CD4-positive, alpha-beta T cell (primary cell): ENCODE measurements around the gene NYNRIN. TPM values are rescaled to one million over a fixed set of nuclear protein-coding genes. Genes with fewer than 3 reads are reported as not detected.

ENCODE experiments used
- ATAC-seq: fragments of 200-7000 bp; cut with Tn5 transposase; one replicate; pipeline ENCODE4 v1.10.0; 2022; ENCODE audit warnings: mild to moderate bottlenecking; ENCODE audit not compliant: poor library complexity
- CTCF ChIA-PET: fragments of 350-600 bp; sonication (Branson Sonifier 250); formaldehyde crosslinking; loops from one replicate; lab custom pipeline; 2021; ENCODE audit warnings: antibody characterized with exemption, inconsistent platforms; lab: Charles Lee
- POLR2A ChIA-PET: fragments of 350-600 bp; sonication (Branson Sonifier 250); formaldehyde crosslinking; loops from one replicate; lab custom pipeline; 2021; ENCODE audit warnings: antibody characterized with exemption, inconsistent platforms; lab: Charles Lee
- DNase-seq, 14 experiments: peaks; one replicate each; pipeline ENCODE4 v3.0.0-alpha.2; 2013 to 2020; ENCODE audit warnings: mixed read lengths in 2 of 14
- H3K27ac ChIP-seq, 2 donors: one replicate each; pipeline versions ENCODE4 v1.5.1 to v1.7.0; 2013; ENCODE audit warnings: low read length in 2 of 2, low read depth in 1 of 2, mild to moderate bottlenecking in 1 of 2
- H3K27me3 ChIP-seq, 2 experiments: 1 replicate in 1 of 2; 2 replicates in 1 of 2; pipeline versions ENCODE4 v1.6.1 to v1.7.0; 2013; ENCODE audit warnings: low read length in 2 of 2, control low read depth in 1 of 2, mild to moderate bottlenecking in 1 of 2, moderate library complexity in 1 of 2; ENCODE audit not compliant: insufficient read depth in 2 of 2, control insufficient read depth in 1 of 2
- H3K36me3 ChIP-seq: one replicate; pipeline ENCODE4 v1.6.1; 2013; ENCODE audit warnings: low read length, control low read depth; ENCODE audit not compliant: insufficient read depth
- H3K4me1 ChIP-seq: one replicate; pipeline ENCODE4 v1.6.1; 2013; ENCODE audit warnings: low read length, control low read depth; ENCODE audit not compliant: insufficient read depth
- H3K4me3 ChIP-seq: one replicate; pipeline ENCODE4 v1.5.1; 2013; ENCODE audit warnings: mild to moderate bottlenecking, low read length, moderate library complexity
- H3K9me3 ChIP-seq, 2 experiments: 1 replicate in 1 of 2; 2 replicates in 1 of 2; pipeline versions ENCODE4 v1.6.1 to v1.7.0; 2013; ENCODE audit warnings: low read length in 2 of 2, mild to moderate bottlenecking in 2 of 2, control low read depth in 1 of 2, moderate library complexity in 1 of 2; ENCODE audit not compliant: control insufficient read depth in 1 of 2, insufficient read depth in 1 of 2
- H3K27ac Mint-ChIP-seq: one replicate; pipeline ENCODE4 v1.8.0; 2020; ENCODE audit warnings: mixed read lengths
- H3K27me3 Mint-ChIP-seq: one replicate; pipeline ENCODE4 v1.8.0; 2021; ENCODE audit warnings: mixed read lengths
- H3K36me3 Mint-ChIP-seq: one replicate; pipeline ENCODE4 v1.8.0; 2021; ENCODE audit warnings: low read depth, mixed read lengths
- H3K4me1 Mint-ChIP-seq: one replicate; pipeline ENCODE4 v1.8.0; 2021; ENCODE audit warnings: low read depth, mixed read lengths
- H3K4me3 Mint-ChIP-seq: one replicate; pipeline ENCODE4 v1.8.0; 2020; ENCODE audit warnings: mild to moderate bottlenecking, mixed read lengths
- H3K9me3 Mint-ChIP-seq: one replicate; pipeline ENCODE4 v1.8.0; 2020; ENCODE audit warnings: mixed read lengths
- CTCF ChIP-seq: fragments of 200-600 bp; IDR thresholded peaks from one replicate; pipeline ENCODE4 v1.8.0; 2022; ENCODE audit warnings: antibody characterized with exemption, mild to moderate bottlenecking
- intact Hi-C, 2 experiments: fragments of 100-400 bp; cut with DNase I in 1 of 2; cut with micrococcal nuclease in 1 of 2; formaldehyde crosslinking; loops; one replicate each; pipeline versions ENCODE4 v1.15.1 to v1.9.0; 2023 to 2025; cut with DNase I, micrococcal nuclease
- total RNA-seq, 174 experiments: library from RNA in 2 of 174; stranded (reverse) in 2 of 174; gene quantifications; one replicate each; pipeline ENCODE4 v1.2.3 and lab custom pipeline; 2021 to 2026

The NYNRIN gene
- total RNA-seq, 2 experiments from 2014 or later: 0.08 to 0.25 TPM

GRCh38 chr14:24422694-24423601 lies 24.1 kb downstream of the NYNRIN start:
- Histone ChIP-seq H3K27ac (no peak overlapping the region), H3K4me3 (no peak overlapping the region), H3K27me3 (no peaks in the 10 kb centered on the region), H3K9me3 (no peaks in the 10 kb centered on the region), H3K36me3 (no peaks in the 10 kb centered on the region), H3K4me1 (peaks cover 35% of the 10 kb centered on the region)
- peaks cover 16% of the 10 kb centered on the region for H3K4me1 Mint-ChIP-seq
- ATAC-seq (no peak), DNase-seq (no peak)
- peaks cover 5% of the 10 kb centered on the region for H3K27me3 Mint-ChIP-seq
- no peaks in the 10 kb centered on the region for H3K36me3 Mint-ChIP-seq
- H3K27ac Mint-ChIP-seq: no peak overlapping the region
- TF ChIP-seq CTCF: no peak
- ChIA-PET CTCF (interaction anchor here (1.4 to 2.8 kb wide), 4 partner anchors 9 to 152 kb away, joined by 3 to 10 read pairs (median 8); partner anchors contain the start of gene RABGGTA), POLR2A (interaction anchor here (1.3 kb wide), 1 partner anchor 181 kb away, joined by 3 read pairs; the partner anchor contains the start of gene TINF2)
- intact Hi-C loops: no loop called here
- H3K4me3 Mint-ChIP-seq: no peak overlapping the region
- no peaks in the 10 kb centered on the region for H3K9me3 Mint-ChIP-seq

DNA sequence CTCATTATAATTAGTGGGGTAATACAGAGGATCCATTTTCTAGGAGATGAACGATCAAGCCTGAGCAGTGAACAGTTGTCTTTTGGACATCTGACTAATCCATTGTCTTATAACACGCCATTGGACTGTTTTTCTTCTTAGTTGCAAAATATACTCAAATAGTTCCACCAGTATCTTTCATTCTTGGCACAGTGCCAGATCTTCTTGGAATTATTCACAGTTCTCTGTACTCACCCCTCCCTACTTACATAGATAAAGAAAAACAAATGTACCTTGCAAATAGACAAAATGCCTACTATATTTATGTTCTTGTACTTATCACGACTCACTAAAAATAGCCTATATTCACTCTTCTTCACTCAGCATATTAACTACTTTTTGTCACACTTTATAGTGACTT lies 26.9 kb downstream of the NYNRIN start:
- no peaks in the 10 kb centered on the region for H3K9me3 Mint-ChIP-seq
- peaks cover 59% of the 10 kb centered on the region for H3K4me1 ChIP-seq
- H3K36me3 ChIP-seq: no peaks in the 10 kb centered on the region
- H3K27ac Mint-ChIP-seq: peak overlapping the region; percentile 97
- H3K27me3 ChIP-seq: no peaks in the 10 kb centered on the region
- no peak overlapping the region for H3K4me3 ChIP-seq
- H3K9me3 ChIP-seq: no peaks in the 10 kb centered on the region
- ChIA-PET POLR2A (no interaction called here), CTCF (interaction anchor here (1.4 to 2.4 kb wide), 2 partner anchors 92 to 118 kb away, joined by 4 to 10 read pairs; partner anchors contain the start of gene CIDEB)
- ATAC-seq (no peak), DNase-seq (peak in 2 of 14 experiments; percentile 46 to 53)
- peaks cover 30% of the 10 kb centered on the region for H3K4me1 Mint-ChIP-seq
- no peak overlapping the region for H3K4me3 Mint-ChIP-seq
- H3K36me3 Mint-ChIP-seq: peaks cover 6% of the 10 kb centered on the region
- intact Hi-C loops: no loop called here
- TF ChIP-seq CTCF: no peak
- H3K27me3 Mint-ChIP-seq: no peaks in the 10 kb centered on the region
- no peak overlapping the region for H3K27ac ChIP-seq

DNA sequence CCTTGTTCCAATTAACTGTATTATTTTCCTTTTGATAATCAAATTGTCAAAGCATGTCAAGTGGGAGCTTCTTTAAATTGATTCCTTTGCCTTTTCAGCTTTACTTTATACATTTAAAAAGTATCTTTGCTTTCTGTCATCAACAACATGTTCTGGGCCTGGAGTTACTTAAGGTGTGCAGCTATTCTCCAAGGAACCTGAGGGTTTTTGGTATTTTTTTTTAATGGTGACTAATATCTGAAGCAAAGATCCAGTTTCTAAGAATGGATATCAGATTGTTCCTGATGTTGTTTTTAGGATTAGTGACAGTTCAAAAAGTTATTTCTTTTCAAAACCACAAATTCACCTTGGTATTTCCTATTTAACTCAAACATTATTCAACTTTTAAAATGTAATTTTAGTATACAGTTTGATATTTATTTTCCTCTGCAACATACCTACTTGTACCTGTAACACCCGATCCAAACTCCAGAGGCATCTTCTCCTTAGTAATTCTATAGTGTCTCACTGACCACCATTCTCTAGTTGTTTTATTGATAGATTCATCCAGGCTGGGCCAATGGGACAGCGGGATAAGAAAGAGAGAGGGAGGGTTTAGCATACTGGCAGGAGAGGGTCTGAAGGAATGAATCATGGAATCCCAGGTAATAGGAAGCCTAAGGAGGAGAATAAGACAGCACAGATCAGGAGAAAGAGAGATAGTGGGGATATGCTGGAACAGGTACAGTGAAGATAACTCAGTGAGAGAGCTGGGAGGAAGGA lies 27.5 kb downstream of the NYNRIN start:
- POLR2A ChIA-PET: interaction anchor here (0.7 kb wide), 1 partner anchor 9 kb away, joined by 3 read pairs; no protein-coding TSS in a partner anchor
- no peaks in the 10 kb centered on the region for H3K9me3 ChIP-seq
- ATAC-seq: no peak
- peaks cover 65% of the 10 kb centered on the region for H3K4me1 ChIP-seq
- CTCF ChIA-PET: interaction anchor here (1.1 to 2.0 kb wide), 4 partner anchors 10 to 94 kb away, joined by 3 to 7 read pairs (median 5); no protein-coding TSS in a partner anchor
- Mint-ChIP-seq H3K36me3 (peaks cover 11% of the 10 kb centered on the region), H3K4me1 (peaks cover 36% of the 10 kb centered on the region), H3K27me3 (no peaks in the 10 kb centered on the region), H3K27ac (peak overlapping the region; percentile 97), H3K4me3 (peak overlapping the region; percentile 79), H3K9me3 (no peaks in the 10 kb centered on the region)
- intact Hi-C loops: no loop called here
- H3K27ac ChIP-seq: no peak overlapping the region
- no peak for TF ChIP-seq CTCF
- DNase-seq: no peak
- H3K36me3 ChIP-seq: peaks cover 4% of the 10 kb centered on the region
- no peak overlapping the region for H3K4me3 ChIP-seq
- H3K27me3 ChIP-seq: no peaks in the 10 kb centered on the region
